Esophagus squamous epithelium (tissue), 5 donors: ENCODE data around the gene ATM. TPM values are rescaled to one million over a fixed set of nuclear protein-coding genes. Genes with fewer than 3 reads are reported as not detected.

Source experiments
- DNase-seq: peaks from one replicate; lab custom pipeline; 2025; lab: John Stamatoyannopoulos, UW
- H3K27ac ChIP-seq, 4 donors: fragments of 200-600 bp; sonication (generic); one replicate each; pipeline ENCODE4 v1.5.1; 2016 to 2019; ENCODE audit warnings: mild to moderate bottlenecking in 1 of 4
- H3K27me3 ChIP-seq, 4 donors: fragments of 200-600 bp; sonication (generic); 1 replicate in 3 of 4; 2 replicates in 1 of 4; pipeline versions ENCODE4 v1.5.1 to v1.6.0; 2017 to 2021; ENCODE audit warnings: antibody characterized with exemption in 1 of 4
- H3K36me3 ChIP-seq, 3 donors: fragments of 200-600 bp; sonication (generic); one replicate each; pipeline ENCODE4 v1.5.1; 2016 to 2019
- H3K4me1 ChIP-seq, 3 donors: fragments of 200-600 bp; sonication (generic); one replicate each; pipeline ENCODE4 v1.5.1; 2017 to 2019
- H3K4me3 ChIP-seq, 4 donors: fragments of 200-600 bp; sonication (generic); 1 replicate in 3 of 4; 2 replicates in 1 of 4; pipeline ENCODE4 v1.5.1; 2016 to 2019; ENCODE audit warnings: mild to moderate bottlenecking in 2 of 4, moderate library complexity in 1 of 4
- H3K9me3 ChIP-seq, 3 donors: fragments of 200-600 bp; sonication (generic); one replicate each; pipeline ENCODE4 v1.5.1; 2016 to 2019
- POLR2A ChIP-seq, 4 donors: fragments of 450-650 bp; IDR thresholded peaks; one replicate each; pipeline ENCODE4 v1.6.1; 2017; ENCODE audit warnings: antibody characterized with exemption in 4 of 4, mild to moderate bottlenecking in 4 of 4, moderate library complexity in 3 of 4
- WGBS, 2 donors: methylation state at CpG; one replicate each; pipeline ENCODE4 v1.1.5; 2018; 5-methylcytosine and 5-hydroxymethylcytosine counted together
- intact Hi-C: fragments of 100-400 bp; cut with DNase I; formaldehyde crosslinking; loops from one replicate; pipeline ENCODE4 v1.15.0; 2022
- total RNA-seq, 4 donors: library from RNA; depleted of rRNA; stranded (reverse); fragments of >200 nt; gene quantifications; one replicate each; pipeline ENCODE4 v1.1.0, GENCODE V29; 2016
- TF ChIP-seq, protein P1 (sequence below), 6 experiments: fragments of 450-650 bp in 4 of 6; fragments of 200-600 bp in 2 of 6; sonication (generic) in 2 of 6; IDR thresholded peaks; one replicate each; pipeline ENCODE4 v1.5.1; 2016 to 2019; ENCODE audit warnings: antibody characterized with exemption in 6 of 6, mild to moderate bottlenecking in 4 of 6, moderate library complexity in 4 of 6
- donor health status: DM: yes; HTN: yes; CAD: no.

ATM gene, protein sequence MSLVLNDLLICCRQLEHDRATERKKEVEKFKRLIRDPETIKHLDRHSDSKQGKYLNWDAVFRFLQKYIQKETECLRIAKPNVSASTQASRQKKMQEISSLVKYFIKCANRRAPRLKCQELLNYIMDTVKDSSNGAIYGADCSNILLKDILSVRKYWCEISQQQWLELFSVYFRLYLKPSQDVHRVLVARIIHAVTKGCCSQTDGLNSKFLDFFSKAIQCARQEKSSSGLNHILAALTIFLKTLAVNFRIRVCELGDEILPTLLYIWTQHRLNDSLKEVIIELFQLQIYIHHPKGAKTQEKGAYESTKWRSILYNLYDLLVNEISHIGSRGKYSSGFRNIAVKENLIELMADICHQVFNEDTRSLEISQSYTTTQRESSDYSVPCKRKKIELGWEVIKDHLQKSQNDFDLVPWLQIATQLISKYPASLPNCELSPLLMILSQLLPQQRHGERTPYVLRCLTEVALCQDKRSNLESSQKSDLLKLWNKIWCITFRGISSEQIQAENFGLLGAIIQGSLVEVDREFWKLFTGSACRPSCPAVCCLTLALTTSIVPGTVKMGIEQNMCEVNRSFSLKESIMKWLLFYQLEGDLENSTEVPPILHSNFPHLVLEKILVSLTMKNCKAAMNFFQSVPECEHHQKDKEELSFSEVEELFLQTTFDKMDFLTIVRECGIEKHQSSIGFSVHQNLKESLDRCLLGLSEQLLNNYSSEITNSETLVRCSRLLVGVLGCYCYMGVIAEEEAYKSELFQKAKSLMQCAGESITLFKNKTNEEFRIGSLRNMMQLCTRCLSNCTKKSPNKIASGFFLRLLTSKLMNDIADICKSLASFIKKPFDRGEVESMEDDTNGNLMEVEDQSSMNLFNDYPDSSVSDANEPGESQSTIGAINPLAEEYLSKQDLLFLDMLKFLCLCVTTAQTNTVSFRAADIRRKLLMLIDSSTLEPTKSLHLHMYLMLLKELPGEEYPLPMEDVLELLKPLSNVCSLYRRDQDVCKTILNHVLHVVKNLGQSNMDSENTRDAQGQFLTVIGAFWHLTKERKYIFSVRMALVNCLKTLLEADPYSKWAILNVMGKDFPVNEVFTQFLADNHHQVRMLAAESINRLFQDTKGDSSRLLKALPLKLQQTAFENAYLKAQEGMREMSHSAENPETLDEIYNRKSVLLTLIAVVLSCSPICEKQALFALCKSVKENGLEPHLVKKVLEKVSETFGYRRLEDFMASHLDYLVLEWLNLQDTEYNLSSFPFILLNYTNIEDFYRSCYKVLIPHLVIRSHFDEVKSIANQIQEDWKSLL (N-terminal part only)
- 10 to 100 TPM; 13.9 to 52.6 (median 21.7) TPM for total RNA-seq

DNA sequence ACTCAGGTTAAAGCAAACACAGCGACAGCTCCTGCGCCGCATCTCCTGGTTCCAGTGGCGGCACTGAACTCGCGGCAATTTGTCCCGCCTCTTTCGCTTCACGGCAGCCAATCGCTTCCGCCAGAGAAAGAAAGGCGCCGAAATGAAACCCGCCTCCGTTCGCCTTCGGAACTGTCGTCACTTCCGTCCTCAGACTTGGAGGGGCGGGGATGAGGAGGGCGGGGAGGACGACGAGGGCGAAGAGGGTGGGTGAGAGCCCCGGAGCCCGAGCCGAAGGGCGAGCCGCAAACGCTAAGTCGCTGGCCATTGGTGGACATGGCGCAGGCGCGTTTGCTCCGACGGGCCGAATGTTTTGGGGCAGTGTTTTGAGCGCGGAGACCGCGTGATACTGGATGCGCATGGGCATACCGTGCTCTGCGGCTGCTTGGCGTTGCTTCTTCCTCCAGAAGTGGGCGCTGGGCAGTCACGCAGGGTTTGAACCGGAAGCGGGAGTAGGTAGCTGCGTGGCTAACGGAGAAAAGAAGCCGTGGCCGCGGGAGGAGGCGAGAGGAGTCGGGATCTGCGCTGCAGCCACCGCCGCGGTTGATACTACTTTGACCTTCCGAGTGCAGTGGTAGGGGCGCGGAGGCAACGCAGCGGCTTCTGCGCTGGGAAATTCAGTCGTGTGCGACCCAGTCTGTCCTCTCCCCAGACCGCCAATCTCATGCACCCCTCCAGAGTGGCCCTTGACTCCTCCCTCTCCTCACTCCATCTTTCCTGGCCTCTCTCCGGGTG lies at the start of gene ATM, which contains the start of gene NPAT:
Gene ATM, plus strand, starts transcription at position 494 of the 774 bp plus-strand sequence. CDS start 4,558 bp downstream, outside the sequence.
Gene NPAT, minus strand, starts transcription at position 65 of the 774 bp plus-strand sequence. CDS start 102 bp downstream, outside the sequence.
- peaks cover 6 to 71% (median 18%) of the 10 kb centered on the region in 3 donors for H3K4me1 ChIP-seq
- DNase-seq: peak; percentile 91
- intact Hi-C loops: loop anchor here (10.0 kb wide), 1 partner anchor 422 kb away; no protein-coding TSS in a partner anchor
- peak within 1 kb of the TSS; percentile 61 to 94 (median 70) for H3K4me3 ChIP-seq
- 1 to 2% methylated on average over 19 to 44 of the region's 70 CpGs for WGBS, 2 donors
- no peaks in the 10 kb centered on the region for H3K27me3 ChIP-seq
- peak in 3 of 4 donors; percentile 95 to 97 (median 95) for TF ChIP-seq POLR2A (IDR thresholded peaks at IDR 0.05)
- TF ChIP-seq, protein P1, sequence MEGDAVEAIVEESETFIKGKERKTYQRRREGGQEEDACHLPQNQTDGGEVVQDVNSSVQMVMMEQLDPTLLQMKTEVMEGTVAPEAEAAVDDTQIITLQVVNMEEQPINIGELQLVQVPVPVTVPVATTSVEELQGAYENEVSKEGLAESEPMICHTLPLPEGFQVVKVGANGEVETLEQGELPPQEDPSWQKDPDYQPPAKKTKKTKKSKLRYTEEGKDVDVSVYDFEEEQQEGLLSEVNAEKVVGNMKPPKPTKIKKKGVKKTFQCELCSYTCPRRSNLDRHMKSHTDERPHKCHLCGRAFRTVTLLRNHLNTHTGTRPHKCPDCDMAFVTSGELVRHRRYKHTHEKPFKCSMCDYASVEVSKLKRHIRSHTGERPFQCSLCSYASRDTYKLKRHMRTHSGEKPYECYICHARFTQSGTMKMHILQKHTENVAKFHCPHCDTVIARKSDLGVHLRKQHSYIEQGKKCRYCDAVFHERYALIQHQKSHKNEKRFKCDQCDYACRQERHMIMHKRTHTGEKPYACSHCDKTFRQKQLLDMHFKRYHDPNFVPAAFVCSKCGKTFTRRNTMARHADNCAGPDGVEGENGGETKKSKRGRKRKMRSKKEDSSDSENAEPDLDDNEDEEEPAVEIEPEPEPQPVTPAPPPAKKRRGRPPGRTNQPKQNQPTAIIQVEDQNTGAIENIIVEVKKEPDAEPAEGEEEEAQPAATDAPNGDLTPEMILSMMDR (IDR thresholded peaks at IDR 0.05): peak; percentile 57 to 87 (median 82)
- H3K36me3 ChIP-seq: peaks cover 0 to 8% (median 0%) of the 10 kb centered on the region in 3 donors
- H3K27ac ChIP-seq: peak within 1 kb of the TSS; percentile 95 to 98 (median 97)
- H3K9me3 ChIP-seq: no peaks in the 10 kb centered on the region

- no peaks in the 10 kb centered on the region for H3K9me3 ChIP-seq
- DNase-seq: no peak
- no peaks in the 10 kb centered on the region for H3K4me1 ChIP-seq
- intact Hi-C loops: no loop called here
- 84% methylated on average over 5 of the region's 5 CpGs for WGBS, 2 donors
- H3K27ac ChIP-seq: no peak overlapping the region
- no peaks in the 10 kb centered on the region for H3K27me3 ChIP-seq
- peaks cover 0 to 98% (median 3%) of the 10 kb centered on the region in 3 donors for H3K36me3 ChIP-seq
- no peak overlapping the region for H3K4me3 ChIP-seq
- TF ChIP-seq, protein P1 (IDR thresholded peaks at IDR 0.05): no peak
- no peak for TF ChIP-seq POLR2A (IDR thresholded peaks at IDR 0.05)
Measured at GRCh38 chr11:108177570-108177969, 45.3 kb upstream of the ATM start.

DNA sequence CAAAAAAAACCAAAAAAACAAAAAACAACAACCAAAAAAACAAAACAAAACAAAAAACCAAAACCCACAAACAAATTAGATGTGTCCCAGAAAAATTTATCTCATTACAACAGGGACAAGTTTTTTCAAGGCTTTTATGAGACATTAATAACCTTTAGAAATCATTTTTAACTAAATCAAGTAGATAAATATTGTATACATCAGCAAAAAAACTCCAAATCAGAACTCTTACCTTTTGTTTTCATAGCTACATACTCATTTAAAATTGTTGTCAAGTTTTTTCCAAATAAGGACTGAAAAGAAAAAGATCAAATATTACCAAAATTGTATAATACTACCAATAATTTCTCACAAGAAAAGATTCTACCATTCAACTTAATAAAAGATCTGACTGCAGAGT lies 29.1 kb upstream of the ATM start:
- peaks cover 0 to 3% (median 1%) of the 10 kb centered on the region in 3 donors for H3K4me1 ChIP-seq
- H3K4me3 ChIP-seq: no peak overlapping the region
- no peak overlapping the region for H3K27ac ChIP-seq
- intact Hi-C loops: no loop called here
- no peaks in the 10 kb centered on the region for H3K27me3 ChIP-seq
- no peaks in the 10 kb centered on the region for H3K9me3 ChIP-seq
- TF ChIP-seq POLR2A (IDR thresholded peaks at IDR 0.05): no peak
- TF ChIP-seq, protein P1 (IDR thresholded peaks at IDR 0.05): no peak
- no peak for DNase-seq
- H3K36me3 ChIP-seq: peaks cover 0 to 87% (median 16%) of the 10 kb centered on the region in 3 donors

DNA sequence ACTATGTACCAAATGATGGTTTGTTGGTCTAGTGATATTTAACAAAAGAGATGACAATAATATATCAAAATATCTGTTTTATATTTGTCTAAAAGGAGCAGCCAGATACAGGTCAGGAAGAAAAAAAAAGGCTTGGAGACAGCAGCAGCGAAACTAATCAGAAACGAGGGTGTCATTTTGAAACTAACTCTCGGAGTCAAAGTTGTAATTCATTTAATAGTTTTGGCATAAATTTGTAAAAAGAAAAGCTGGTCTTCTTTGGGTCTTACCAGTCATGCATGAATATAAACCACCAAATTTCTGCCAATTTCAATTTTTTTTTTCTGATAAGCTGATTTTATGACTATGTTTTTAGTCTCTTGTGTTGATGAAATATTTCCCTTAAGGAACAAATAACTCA lies 26.0 kb upstream of the ATM start:
- Histone ChIP-seq H3K4me3 (no peak overlapping the region), H3K9me3 (no peaks in the 10 kb centered on the region), H3K36me3 (peaks cover 0 to 58% (median 10%) of the 10 kb centered on the region in 3 donors), H3K27ac (no peak overlapping the region), H3K4me1 (peaks cover 0 to 18% (median 11%) of the 10 kb centered on the region in 3 donors), H3K27me3 (no peaks in the 10 kb centered on the region)
- TF ChIP-seq, protein P1 (IDR thresholded peaks at IDR 0.05): no peak
- TF ChIP-seq POLR2A (IDR thresholded peaks at IDR 0.05): no peak
- 76 to 82% methylated on average over 3 of the region's 3 CpGs for WGBS, 2 donors
- intact Hi-C loops: no loop called here
- DNase-seq: no peak
